AG09309 (cell line): ENCODE data around the gene SCTR.
A peak's percentile ranks its signal among the peaks of the same experiment; 100 is the strongest.

Source experiments
- DNase-seq: peaks from one replicate; pipeline ENCODE4 v3.0.0-alpha.2; 2010; ENCODE audit warnings: low read depth
- H3K4me3 ChIP-seq: 2 replicates; pipeline ENCODE4 v1.5.1; 2011; ENCODE audit warnings: mild to moderate bottlenecking, low read depth, low read length, moderate library complexity; ENCODE audit not compliant: control insufficient read depth
- CTCF ChIP-seq: IDR thresholded peaks from 2 replicates; pipeline ENCODE4 v1.5.1; 2011; ENCODE audit warnings: mild to moderate bottlenecking, low read depth, low read length, inconsistent platforms; ENCODE audit not compliant: insufficient read depth, control insufficient read depth; ENCODE audit errors: missing control alignments

SCTR gene

DNA sequence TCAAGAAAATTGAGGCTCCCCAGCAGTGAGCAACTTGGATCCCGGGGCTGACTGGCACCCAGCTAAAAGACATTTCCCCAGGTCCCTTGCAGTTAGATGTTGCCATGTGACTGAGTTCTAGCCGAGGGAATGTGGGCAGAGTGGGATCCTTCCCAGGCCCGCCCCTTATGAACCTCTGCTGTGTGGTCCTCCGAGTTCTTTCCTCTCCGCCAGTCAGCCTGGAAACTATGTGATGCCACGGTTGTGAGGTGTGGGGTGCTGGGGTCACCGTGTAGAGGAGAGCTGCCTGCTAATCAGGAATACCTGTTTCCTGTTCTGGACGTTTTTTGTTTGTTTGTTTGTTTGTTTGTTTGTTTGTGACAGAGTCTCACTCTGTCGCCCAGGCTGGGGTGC is 47.2 kb downstream of the SCTR start:
- no peak for TF ChIP-seq CTCF
- DNase-seq: no peak
- no peak overlapping the region for H3K4me3 ChIP-seq

- TF ChIP-seq CTCF: peak; percentile 92
- DNase-seq: no peak
- no peak overlapping the region for H3K4me3 ChIP-seq
Measured at GRCh38 chr2:119476301-119477112, 47.8 kb downstream of the SCTR start.

- DNase-seq: no peak
- no peak for TF ChIP-seq CTCF
- no peak overlapping the region for H3K4me3 ChIP-seq
Measured at GRCh38 chr2:119475857-119476244, 48.4 kb downstream of the SCTR start.

GRCh38 chr2:119475225-119475856 is 48.9 kb downstream of the SCTR start:
- DNase-seq: no peak
- TF ChIP-seq CTCF: no peak
- no peak overlapping the region for H3K4me3 ChIP-seq

- DNase-seq: no peak
- H3K4me3 ChIP-seq: no peak overlapping the region
- no peak for TF ChIP-seq CTCF
Measured at GRCh38 chr2:119474371-119475224, 49.7 kb downstream of the SCTR start.

GRCh38 chr2:119473621-119474370 is 50.5 kb downstream of the SCTR start:
- no peak overlapping the region for H3K4me3 ChIP-seq
- no peak for DNase-seq
- no peak for TF ChIP-seq CTCF
